ENCODE results near the gene DRD2.

Gene DRD2

GRCh38 chr11:113477321-113477720 is 2.1 kb upstream of the DRD2 start:
- H3K9me3 ChIP-seq (ENCODE audit: control insufficient read depth, low read depth, low read length): no peaks in the 10 kb centered on the region
- H3K27ac ChIP-seq (ENCODE audit: low read length): no peak overlapping the region
- peaks cover 37% of the 10 kb centered on the region for H3K27me3 ChIP-seq (ENCODE audit: control insufficient read depth, insufficient read depth, low read length)
- H3K4me1 ChIP-seq (ENCODE audit: control insufficient read depth, low read depth, low read length): peaks cover 4% of the 10 kb centered on the region
- H3K36me3 ChIP-seq (ENCODE audit: control insufficient read depth, low read depth, low read length): no peaks in the 10 kb centered on the region
- H3K9ac ChIP-seq (ENCODE audit: low read length): no peak overlapping the region
- no peak overlapping the region for H3K4me3 ChIP-seq (ENCODE audit: low read length)

GRCh38 chr11:113476553-113476952 is 1.4 kb upstream of the DRD2 start:
- Histone ChIP-seq H3K4me1 (ENCODE audit: control insufficient read depth, low read depth, low read length) (peaks cover 6% of the 10 kb centered on the region), H3K9ac (ENCODE audit: low read length) (no peak overlapping the region), H3K9me3 (ENCODE audit: control insufficient read depth, low read depth, low read length) (no peaks in the 10 kb centered on the region), H3K27me3 (ENCODE audit: control insufficient read depth, insufficient read depth, low read length) (peaks cover 37% of the 10 kb centered on the region), H3K36me3 (ENCODE audit: control insufficient read depth, low read depth, low read length) (no peaks in the 10 kb centered on the region), H3K4me3 (ENCODE audit: low read length) (no peak overlapping the region), H3K27ac (ENCODE audit: low read length) (no peak overlapping the region)

GRCh38 chr11:113474362-113475159 is 637 bp downstream of the DRD2 start:
- no peak overlapping the region for H3K27ac ChIP-seq (ENCODE audit: low read length)
- H3K4me3 ChIP-seq (ENCODE audit: low read length): peak overlapping the region; percentile 62
- no peaks in the 10 kb centered on the region for H3K9me3 ChIP-seq (ENCODE audit: control insufficient read depth, low read depth, low read length)
- no peak overlapping the region for H3K9ac ChIP-seq (ENCODE audit: low read length)
- H3K27me3 ChIP-seq (ENCODE audit: control insufficient read depth, insufficient read depth, low read length): peaks cover 37% of the 10 kb centered on the region
- H3K4me1 ChIP-seq (ENCODE audit: control insufficient read depth, low read depth, low read length): peaks cover 6% of the 10 kb centered on the region
- H3K36me3 ChIP-seq (ENCODE audit: control insufficient read depth, low read depth, low read length): no peaks in the 10 kb centered on the region

- H3K27me3 ChIP-seq (ENCODE audit: control insufficient read depth, insufficient read depth, low read length): peaks cover 37% of the 10 kb centered on the region
- peak overlapping the region; percentile 62 for H3K4me3 ChIP-seq (ENCODE audit: low read length)
- peaks cover 6% of the 10 kb centered on the region for H3K4me1 ChIP-seq (ENCODE audit: control insufficient read depth, low read depth, low read length)
- H3K36me3 ChIP-seq (ENCODE audit: control insufficient read depth, low read depth, low read length): no peaks in the 10 kb centered on the region
- no peak overlapping the region for H3K9ac ChIP-seq (ENCODE audit: low read length)
- no peaks in the 10 kb centered on the region for H3K9me3 ChIP-seq (ENCODE audit: control insufficient read depth, low read depth, low read length)
- no peak overlapping the region for H3K27ac ChIP-seq (ENCODE audit: low read length)
Measured at GRCh38 chr11:113473983-113474361, 1.2 kb downstream of the DRD2 start.

GRCh38 chr11:113472471-113472870 is 2.7 kb downstream of the DRD2 start:
- H3K36me3 ChIP-seq (ENCODE audit: control insufficient read depth, low read depth, low read length): no peaks in the 10 kb centered on the region
- no peak overlapping the region for H3K4me3 ChIP-seq (ENCODE audit: low read length)
- peaks cover 6% of the 10 kb centered on the region for H3K4me1 ChIP-seq (ENCODE audit: control insufficient read depth, low read depth, low read length)
- no peak overlapping the region for H3K9ac ChIP-seq (ENCODE audit: low read length)
- H3K27ac ChIP-seq (ENCODE audit: low read length): no peak overlapping the region
- no peaks in the 10 kb centered on the region for H3K9me3 ChIP-seq (ENCODE audit: control insufficient read depth, low read depth, low read length)
- H3K27me3 ChIP-seq (ENCODE audit: control insufficient read depth, insufficient read depth, low read length): peaks cover 37% of the 10 kb centered on the region

- Histone ChIP-seq H3K27ac (ENCODE audit: low read length) (no peak overlapping the region), H3K27me3 (ENCODE audit: control insufficient read depth, insufficient read depth, low read length) (peaks cover 19% of the 10 kb centered on the region), H3K9me3 (ENCODE audit: control insufficient read depth, low read depth, low read length) (no peaks in the 10 kb centered on the region), H3K36me3 (ENCODE audit: control insufficient read depth, low read depth, low read length) (no peaks in the 10 kb centered on the region), H3K4me1 (ENCODE audit: control insufficient read depth, low read depth, low read length) (peaks cover 6% of the 10 kb centered on the region), H3K4me3 (ENCODE audit: low read length) (no peak overlapping the region), H3K9ac (ENCODE audit: low read length) (no peak overlapping the region)
Measured at GRCh38 chr11:113470233-113470632, 5.0 kb downstream of the DRD2 start.

- Histone ChIP-seq H3K36me3 (ENCODE audit: control insufficient read depth, low read depth, low read length) (no peaks in the 10 kb centered on the region), H3K27ac (ENCODE audit: low read length) (no peak overlapping the region), H3K4me3 (ENCODE audit: low read length) (no peak overlapping the region), H3K9me3 (ENCODE audit: control insufficient read depth, low read depth, low read length) (no peaks in the 10 kb centered on the region), H3K27me3 (ENCODE audit: control insufficient read depth, insufficient read depth, low read length) (peaks cover 10% of the 10 kb centered on the region), H3K9ac (ENCODE audit: low read length) (no peak overlapping the region), H3K4me1 (ENCODE audit: control insufficient read depth, low read depth, low read length) (peaks cover 6% of the 10 kb centered on the region)
Measured at GRCh38 chr11:113468726-113469345, 6.4 kb downstream of the DRD2 start.

GRCh38 chr11:113467545-113467944 is 7.7 kb downstream of the DRD2 start:
- Histone ChIP-seq H3K4me3 (ENCODE audit: low read length) (no peak overlapping the region), H3K27me3 (ENCODE audit: control insufficient read depth, insufficient read depth, low read length) (no peaks in the 10 kb centered on the region), H3K9ac (ENCODE audit: low read length) (no peak overlapping the region), H3K27ac (ENCODE audit: low read length) (no peak overlapping the region), H3K4me1 (ENCODE audit: control insufficient read depth, low read depth, low read length) (peaks cover 3% of the 10 kb centered on the region), H3K36me3 (ENCODE audit: control insufficient read depth, low read depth, low read length) (no peaks in the 10 kb centered on the region), H3K9me3 (ENCODE audit: control insufficient read depth, low read depth, low read length) (no peaks in the 10 kb centered on the region)

- H3K27ac ChIP-seq (ENCODE audit: low read length): no peak overlapping the region
- no peak overlapping the region for H3K4me3 ChIP-seq (ENCODE audit: low read length)
- H3K4me1 ChIP-seq (ENCODE audit: control insufficient read depth, low read depth, low read length): no peaks in the 10 kb centered on the region
- H3K9me3 ChIP-seq (ENCODE audit: control insufficient read depth, low read depth, low read length): no peaks in the 10 kb centered on the region
- H3K36me3 ChIP-seq (ENCODE audit: control insufficient read depth, low read depth, low read length): no peaks in the 10 kb centered on the region
- no peaks in the 10 kb centered on the region for H3K27me3 ChIP-seq (ENCODE audit: control insufficient read depth, insufficient read depth, low read length)
- H3K9ac ChIP-seq (ENCODE audit: low read length): no peak overlapping the region
Measured at GRCh38 chr11:113465786-113466185, 9.4 kb downstream of the DRD2 start.

- Histone ChIP-seq H3K27me3 (ENCODE audit: control insufficient read depth, insufficient read depth, low read length) (no peaks in the 10 kb centered on the region), H3K36me3 (ENCODE audit: control insufficient read depth, low read depth, low read length) (no peaks in the 10 kb centered on the region), H3K4me1 (ENCODE audit: control insufficient read depth, low read depth, low read length) (no peaks in the 10 kb centered on the region), H3K9ac (ENCODE audit: low read length) (no peak overlapping the region), H3K9me3 (ENCODE audit: control insufficient read depth, low read depth, low read length) (no peaks in the 10 kb centered on the region), H3K4me3 (ENCODE audit: low read length) (no peak overlapping the region), H3K27ac (ENCODE audit: low read length) (no peak overlapping the region)
Measured at GRCh38 chr11:113464416-113464815, 10.8 kb downstream of the DRD2 start.

GRCh38 chr11:113462830-113463229 is 12.4 kb downstream of the DRD2 start:
- Histone ChIP-seq H3K4me3 (ENCODE audit: low read length) (no peak overlapping the region), H3K27me3 (ENCODE audit: control insufficient read depth, insufficient read depth, low read length) (no peaks in the 10 kb centered on the region), H3K9me3 (ENCODE audit: control insufficient read depth, low read depth, low read length) (no peaks in the 10 kb centered on the region), H3K4me1 (ENCODE audit: control insufficient read depth, low read depth, low read length) (peaks cover 9% of the 10 kb centered on the region), H3K36me3 (ENCODE audit: control insufficient read depth, low read depth, low read length) (no peaks in the 10 kb centered on the region), H3K27ac (ENCODE audit: low read length) (no peak overlapping the region), H3K9ac (ENCODE audit: low read length) (no peak overlapping the region)

- Histone ChIP-seq H3K9me3 (ENCODE audit: control insufficient read depth, low read depth, low read length) (no peaks in the 10 kb centered on the region), H3K27ac (ENCODE audit: low read length) (no peak overlapping the region), H3K4me1 (ENCODE audit: control insufficient read depth, low read depth, low read length) (peaks cover 16% of the 10 kb centered on the region), H3K36me3 (ENCODE audit: control insufficient read depth, low read depth, low read length) (no peaks in the 10 kb centered on the region), H3K27me3 (ENCODE audit: control insufficient read depth, insufficient read depth, low read length) (no peaks in the 10 kb centered on the region), H3K4me3 (ENCODE audit: low read length) (no peak overlapping the region), H3K9ac (ENCODE audit: low read length) (no peak overlapping the region)
Measured at GRCh38 chr11:113461639-113462038, 13.6 kb downstream of the DRD2 start.
